ENCODE results near the gene PNKP.

Gene PNKP

GRCh38 chr19:49894879-49895565, 27.6 kb upstream of the PNKP start:
- Histone ChIP-seq H3K4me2 (ENCODE audit: low read depth, low read length, poor library complexity, severe bottlenecking) (no peak overlapping the region), H3F3A (ENCODE audit: insufficient read depth) (0 out of 2 replicates have a peak, but pooled peaks cover 6% of the 10 kb centered on the region), H3K36me3 (ENCODE audit: low read length) (no peaks in the 10 kb centered on the region), H3K79me2 (ENCODE audit: insufficient read depth, low read length) (no peaks in the 10 kb centered on the region), H3K9me3 (ENCODE audit: insufficient read depth, low read length) (no peaks in the 10 kb centered on the region), H3K27ac (ENCODE audit: low read depth, low read length) (no peak overlapping the region), H3K9me2 (replicated peaks; ENCODE audit: insufficient read depth, low read length) (no peaks in the 10 kb centered on the region), H4K20me1 (ENCODE audit: low read depth, low read length) (no peaks in the 10 kb centered on the region), H3K9ac (ENCODE audit: low read length) (no peak overlapping the region), H3K27me3 (ENCODE audit: low read length) (no peaks in the 10 kb centered on the region), H2AFZ (ENCODE audit: low read depth, low read length, severe bottlenecking) (no peak overlapping the region), H3K4me3 (ENCODE audit: insufficient read depth, low read length, poor library complexity, severe bottlenecking) (no peak overlapping the region)
- TF ChIP-seq EZH2phosphoT487 (conservative IDR thresholded peaks at IDR 0.05; ENCODE audit: low read length): no peak
- TF ChIP-seq, protein P1, sequence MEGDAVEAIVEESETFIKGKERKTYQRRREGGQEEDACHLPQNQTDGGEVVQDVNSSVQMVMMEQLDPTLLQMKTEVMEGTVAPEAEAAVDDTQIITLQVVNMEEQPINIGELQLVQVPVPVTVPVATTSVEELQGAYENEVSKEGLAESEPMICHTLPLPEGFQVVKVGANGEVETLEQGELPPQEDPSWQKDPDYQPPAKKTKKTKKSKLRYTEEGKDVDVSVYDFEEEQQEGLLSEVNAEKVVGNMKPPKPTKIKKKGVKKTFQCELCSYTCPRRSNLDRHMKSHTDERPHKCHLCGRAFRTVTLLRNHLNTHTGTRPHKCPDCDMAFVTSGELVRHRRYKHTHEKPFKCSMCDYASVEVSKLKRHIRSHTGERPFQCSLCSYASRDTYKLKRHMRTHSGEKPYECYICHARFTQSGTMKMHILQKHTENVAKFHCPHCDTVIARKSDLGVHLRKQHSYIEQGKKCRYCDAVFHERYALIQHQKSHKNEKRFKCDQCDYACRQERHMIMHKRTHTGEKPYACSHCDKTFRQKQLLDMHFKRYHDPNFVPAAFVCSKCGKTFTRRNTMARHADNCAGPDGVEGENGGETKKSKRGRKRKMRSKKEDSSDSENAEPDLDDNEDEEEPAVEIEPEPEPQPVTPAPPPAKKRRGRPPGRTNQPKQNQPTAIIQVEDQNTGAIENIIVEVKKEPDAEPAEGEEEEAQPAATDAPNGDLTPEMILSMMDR (IDR thresholded peaks at IDR 0.05; ENCODE audit: insufficient read depth, low read length, poor library complexity, severe bottlenecking): no peak

DNA sequence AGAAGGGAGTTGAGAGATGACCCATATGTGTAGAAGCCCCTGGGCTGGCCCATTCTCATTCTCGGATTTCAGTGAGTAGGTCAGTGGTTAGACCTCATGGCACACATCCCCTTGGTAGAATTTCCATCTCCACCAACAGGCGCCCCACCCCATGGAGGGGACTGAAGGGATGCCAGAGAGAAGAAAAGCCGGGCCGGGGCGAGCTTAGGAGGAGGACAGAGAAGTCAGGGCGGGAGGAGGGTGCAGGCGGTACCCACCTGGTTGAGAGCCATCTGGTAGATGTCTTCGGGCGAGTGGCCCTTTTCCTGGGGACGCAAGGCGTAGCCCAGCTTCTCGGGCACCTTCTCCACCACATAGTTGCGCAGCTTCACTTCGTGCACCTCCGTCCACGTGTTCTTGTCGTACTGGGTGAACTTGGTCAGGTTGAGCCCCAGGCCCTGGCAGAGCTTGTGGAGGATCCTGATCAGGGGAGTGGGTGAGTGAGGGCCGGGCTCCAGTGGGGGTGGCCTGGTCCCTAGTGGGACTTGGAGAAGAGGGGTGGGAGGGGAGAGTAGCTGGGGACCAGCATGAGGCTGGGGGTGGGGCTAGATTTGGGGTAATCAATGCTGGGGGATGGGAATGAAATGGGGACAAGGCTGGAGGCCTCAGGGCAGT, 26.8 kb upstream of the PNKP start:
- H3F3A ChIP-seq (ENCODE audit: insufficient read depth): 0 out of 2 replicates have a peak, but pooled peaks cover 6% of the 10 kb centered on the region
- H3K36me3 ChIP-seq (ENCODE audit: low read length): no peaks in the 10 kb centered on the region
- TF ChIP-seq, protein P1 (IDR thresholded peaks at IDR 0.05; ENCODE audit: insufficient read depth, low read length, poor library complexity, severe bottlenecking): no peak
- no peak for TF ChIP-seq EZH2phosphoT487 (conservative IDR thresholded peaks at IDR 0.05; ENCODE audit: low read length)
- no peaks in the 10 kb centered on the region for H3K79me2 ChIP-seq (ENCODE audit: insufficient read depth, low read length)
- H3K4me3 ChIP-seq (ENCODE audit: insufficient read depth, low read length, poor library complexity, severe bottlenecking): no peak overlapping the region
- H3K9me3 ChIP-seq (ENCODE audit: insufficient read depth, low read length): no peaks in the 10 kb centered on the region
- H3K27ac ChIP-seq (ENCODE audit: low read depth, low read length): no peak overlapping the region
- no peak overlapping the region for H3K9ac ChIP-seq (ENCODE audit: low read length)
- no peak overlapping the region for H2AFZ ChIP-seq (ENCODE audit: low read depth, low read length, severe bottlenecking)
- H3K27me3 ChIP-seq (ENCODE audit: low read length): no peaks in the 10 kb centered on the region
- H4K20me1 ChIP-seq (ENCODE audit: low read depth, low read length): no peaks in the 10 kb centered on the region
- no peaks in the 10 kb centered on the region for H3K9me2 ChIP-seq (replicated peaks; ENCODE audit: insufficient read depth, low read length)
- no peak overlapping the region for H3K4me2 ChIP-seq (ENCODE audit: low read depth, low read length, poor library complexity, severe bottlenecking)

- Histone ChIP-seq H3K9me3 (ENCODE audit: insufficient read depth, low read length) (no peaks in the 10 kb centered on the region), H3K9me2 (replicated peaks; ENCODE audit: insufficient read depth, low read length) (no peaks in the 10 kb centered on the region), H3K9ac (ENCODE audit: low read length) (no peak overlapping the region), H3K36me3 (ENCODE audit: low read length) (no peaks in the 10 kb centered on the region), H3K79me2 (ENCODE audit: insufficient read depth, low read length) (no peaks in the 10 kb centered on the region), H3K27ac (ENCODE audit: low read depth, low read length) (no peak overlapping the region), H4K20me1 (ENCODE audit: low read depth, low read length) (no peaks in the 10 kb centered on the region), H3K27me3 (ENCODE audit: low read length) (no peaks in the 10 kb centered on the region), H3K4me3 (ENCODE audit: insufficient read depth, low read length, poor library complexity, severe bottlenecking) (no peak overlapping the region), H2AFZ (ENCODE audit: low read depth, low read length, severe bottlenecking) (no peak overlapping the region), H3F3A (ENCODE audit: insufficient read depth) (0 out of 2 replicates have a peak, but pooled peaks cover 6% of the 10 kb centered on the region), H3K4me2 (ENCODE audit: low read depth, low read length, poor library complexity, severe bottlenecking) (no peak overlapping the region)
- TF ChIP-seq EZH2phosphoT487 (conservative IDR thresholded peaks at IDR 0.05; ENCODE audit: low read length): no peak
- TF ChIP-seq, protein P1 (IDR thresholded peaks at IDR 0.05; ENCODE audit: insufficient read depth, low read length, poor library complexity, severe bottlenecking): no peak
Measured at GRCh38 chr19:49892716-49893115, 25.3 kb upstream of the PNKP start.
